Measurements from ENCODE around the gene ADAMTS12.

ADAMTS12 gene

GRCh38 chr5:33846851-33847250 lies 44.9 kb downstream of the ADAMTS12 start:
- DNase-seq (ENCODE audit: low spot score): no peak

GRCh38 chr5:33843579-33843978 lies 48.2 kb downstream of the ADAMTS12 start:
- no peak for DNase-seq (ENCODE audit: low spot score)

DNA sequence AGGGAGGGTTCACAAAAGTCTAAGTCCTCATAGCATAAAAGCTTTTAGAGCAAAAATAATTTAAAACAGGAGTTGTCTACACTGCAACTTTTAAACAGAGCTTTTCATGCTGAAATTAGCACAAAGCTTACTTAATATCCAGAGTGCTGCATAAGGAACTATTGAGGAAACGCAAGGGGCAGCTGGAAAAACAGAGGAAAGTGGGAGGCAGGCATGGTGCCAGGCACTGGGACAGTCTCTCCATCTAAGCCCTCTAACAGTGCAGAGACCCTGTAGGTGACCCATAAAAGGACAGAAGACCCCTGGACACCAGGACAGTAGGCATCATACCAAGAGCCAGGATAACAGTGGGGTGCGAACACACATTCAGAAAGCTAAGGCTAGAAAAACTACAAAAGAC lies 49.3 kb downstream of the ADAMTS12 start:
- no peak for DNase-seq (ENCODE audit: low spot score)

GRCh38 chr5:33841891-33842290 lies 49.9 kb downstream of the ADAMTS12 start:
- DNase-seq (ENCODE audit: low spot score): no peak

GRCh38 chr5:33840927-33841547 lies 50.8 kb downstream of the ADAMTS12 start:
- DNase-seq (ENCODE audit: low spot score): no peak

GRCh38 chr5:33837301-33837700 lies 54.5 kb downstream of the ADAMTS12 start:
- no peak for DNase-seq (ENCODE audit: low spot score)

DNA sequence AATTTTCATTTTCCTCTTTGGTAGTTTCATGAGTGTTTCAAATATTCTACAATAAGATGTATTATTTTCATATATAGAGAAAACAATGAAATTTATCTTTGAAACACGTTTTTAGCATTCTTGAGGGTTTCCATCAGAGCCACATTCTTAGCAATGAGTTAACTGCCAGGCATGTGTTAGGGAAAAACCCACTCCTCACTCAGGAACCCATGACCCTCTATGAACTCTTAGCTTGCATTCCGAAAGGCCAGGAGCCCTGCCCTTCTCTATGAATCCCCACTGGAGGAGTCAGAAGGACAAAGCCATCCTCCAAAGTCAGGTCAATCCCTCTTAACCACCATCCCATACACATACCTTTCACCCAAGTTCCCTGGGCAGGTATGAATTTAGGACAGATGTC lies 57.5 kb downstream of the ADAMTS12 start:
- no peak for DNase-seq (ENCODE audit: low spot score)

- DNase-seq (ENCODE audit: low spot score): no peak
Observed at GRCh38 chr5:33833237-33833575, 58.6 kb downstream of the ADAMTS12 start.

DNA sequence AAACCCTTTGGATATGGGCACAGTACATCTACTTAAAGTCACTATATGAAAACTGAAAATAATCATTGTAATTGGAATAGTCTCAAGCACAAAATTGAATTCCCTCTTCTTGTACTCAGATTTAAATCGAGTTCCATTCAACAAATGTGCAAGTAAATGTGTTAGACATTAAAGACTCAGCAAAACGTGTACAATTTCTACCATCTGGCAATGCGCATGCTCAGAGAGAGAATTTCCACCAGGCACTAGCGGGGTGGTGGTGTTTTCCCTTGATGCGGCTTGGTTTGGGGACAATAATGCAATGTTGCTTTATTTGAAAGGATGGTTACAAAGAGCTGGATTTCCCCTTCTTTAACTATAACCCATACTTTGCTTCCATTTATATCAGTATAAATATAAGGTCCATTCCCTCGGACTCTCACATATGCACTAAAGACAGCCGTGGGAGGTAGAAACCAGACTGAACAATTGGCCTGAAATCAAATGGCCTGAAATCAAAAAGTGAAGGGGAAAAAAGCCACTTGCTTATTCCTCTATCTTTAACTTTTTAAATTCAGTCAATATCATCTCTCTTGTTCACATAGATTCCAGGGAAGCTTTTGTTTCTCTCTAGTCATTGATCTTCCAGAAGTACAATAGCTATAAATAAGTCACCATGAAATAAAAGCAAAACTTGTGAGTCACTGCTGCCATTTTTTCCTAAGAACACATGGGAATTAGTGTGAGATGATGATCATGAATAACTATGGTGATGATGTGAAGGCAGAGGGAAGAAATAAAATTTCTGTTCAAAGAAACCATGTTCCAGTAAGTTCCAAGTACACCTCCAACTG lies 59.2 kb downstream of the ADAMTS12 start:
- DNase-seq (ENCODE audit: low spot score): no peak

GRCh38 chr5:33831041-33831440 lies 60.7 kb downstream of the ADAMTS12 start:
- DNase-seq (ENCODE audit: low spot score): no peak

DNA sequence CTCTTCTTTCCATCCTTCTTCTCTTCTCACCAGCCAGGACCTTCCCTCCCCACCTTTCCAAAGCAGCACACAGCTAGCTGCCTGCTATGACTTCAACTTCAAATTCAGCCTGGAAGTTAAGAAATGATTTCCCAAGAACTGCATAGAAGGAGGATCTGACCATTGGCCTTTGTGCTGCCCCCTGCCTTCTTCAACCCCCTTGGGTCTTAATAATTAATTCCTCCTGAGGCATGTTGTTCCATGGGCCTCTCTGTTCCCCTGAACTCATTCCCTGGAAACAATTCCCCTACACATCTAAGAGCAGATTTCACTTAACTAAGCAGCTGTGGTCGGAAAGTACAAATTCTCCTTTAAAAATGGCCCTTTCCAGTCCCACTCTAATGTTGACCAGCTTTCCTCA lies 62.4 kb downstream of the ADAMTS12 start:
- DNase-seq (ENCODE audit: low spot score): no peak

- no peak for DNase-seq (ENCODE audit: low spot score)
Observed at GRCh38 chr5:33828626-33829308, 63.0 kb downstream of the ADAMTS12 start.

- no peak for DNase-seq (ENCODE audit: low spot score)
Observed at GRCh38 chr5:33827885-33828284, 63.9 kb downstream of the ADAMTS12 start.

- DNase-seq (ENCODE audit: low spot score): no peak
Observed at GRCh38 chr5:33827018-33827707, 64.6 kb downstream of the ADAMTS12 start.

DNA sequence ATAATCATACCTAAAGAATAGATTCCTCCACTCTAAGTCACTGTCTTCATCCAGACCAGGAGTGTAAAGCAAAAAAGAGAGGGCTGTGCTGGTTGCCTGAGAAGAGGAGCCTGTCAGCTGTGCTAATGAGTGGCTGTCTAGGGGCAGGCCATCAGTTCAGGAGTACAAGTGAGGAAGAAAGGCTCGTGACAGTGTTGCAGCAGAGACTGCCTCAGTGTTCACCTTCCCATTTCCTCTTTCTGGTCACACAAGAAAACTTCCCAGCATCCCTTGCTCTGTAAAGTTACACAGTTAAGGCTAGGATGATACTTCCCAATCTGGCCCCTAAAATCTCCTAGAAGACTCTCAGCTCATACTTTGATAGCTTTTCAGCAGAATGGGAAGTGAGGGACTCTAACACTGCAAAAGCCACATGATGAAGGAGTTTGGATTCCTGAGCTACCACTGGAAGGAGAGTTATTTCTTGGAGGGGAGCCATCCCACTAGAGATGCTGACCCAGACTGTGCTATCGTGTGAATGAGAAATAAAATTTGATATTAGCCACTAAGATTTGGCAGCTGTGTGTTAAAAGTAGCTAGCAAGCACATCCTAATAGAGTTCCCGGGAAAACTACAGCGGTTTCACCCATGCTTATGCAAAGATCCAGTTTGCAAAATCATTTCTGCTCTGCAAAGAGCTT lies 67.1 kb downstream of the ADAMTS12 start:
- no peak for DNase-seq (ENCODE audit: low spot score)

DNA sequence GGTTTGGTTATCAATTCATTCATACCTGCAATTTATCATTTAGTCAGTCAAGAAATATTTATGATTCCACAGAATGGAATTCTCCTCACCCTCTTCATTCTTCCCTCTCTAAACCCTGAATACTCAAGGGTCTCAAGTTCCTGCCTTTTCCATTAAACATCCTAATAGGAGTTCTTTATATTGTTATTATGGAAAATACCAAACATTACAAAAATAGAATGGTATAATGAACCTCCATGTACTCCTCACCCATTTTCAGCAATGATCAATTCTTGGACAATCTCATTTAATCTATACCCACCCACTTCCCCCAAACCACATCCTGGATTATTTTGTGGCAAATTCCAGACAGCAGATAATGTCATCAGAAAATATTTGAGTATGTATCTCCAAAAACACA lies 74.5 kb downstream of the ADAMTS12 start:
- DNase-seq (ENCODE audit: low spot score): no peak

GRCh38 chr5:33816791-33817190 lies 75.0 kb downstream of the ADAMTS12 start:
- DNase-seq (ENCODE audit: low spot score): no peak

- no peak for DNase-seq (ENCODE audit: low spot score)
Observed at GRCh38 chr5:33812746-33813145, 79.0 kb downstream of the ADAMTS12 start.

DNA sequence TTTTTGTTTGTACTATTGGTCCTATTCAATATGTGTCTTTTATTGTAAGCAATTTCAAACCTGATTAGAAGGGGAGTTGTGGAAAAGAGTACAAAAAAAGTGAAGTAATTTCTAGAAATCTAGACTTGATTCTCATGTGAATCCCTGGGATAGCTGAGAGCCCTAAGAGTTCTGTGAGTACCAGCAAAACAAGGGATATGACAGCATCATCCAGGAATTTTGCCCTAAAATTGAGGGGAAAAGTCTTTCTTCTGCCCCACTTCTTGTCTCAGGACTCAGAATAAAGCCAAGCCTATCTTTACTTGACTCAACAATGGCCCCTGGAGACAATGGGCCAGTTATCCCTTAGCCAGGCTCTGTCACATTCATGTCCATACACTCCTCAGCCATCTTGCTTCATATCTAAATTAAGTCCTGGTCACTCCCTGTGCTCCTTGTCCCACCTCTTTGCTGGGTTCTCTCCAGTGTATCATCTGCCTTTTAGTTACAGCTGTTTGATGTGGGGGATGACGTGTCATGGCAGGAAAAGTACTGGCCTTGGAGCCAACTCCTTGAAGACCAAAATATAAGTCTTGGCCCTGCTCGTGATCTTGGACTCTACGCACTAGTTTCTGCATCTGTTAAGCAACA lies 81.2 kb downstream of the ADAMTS12 start:
- no peak for DNase-seq (ENCODE audit: low spot score)

DNA sequence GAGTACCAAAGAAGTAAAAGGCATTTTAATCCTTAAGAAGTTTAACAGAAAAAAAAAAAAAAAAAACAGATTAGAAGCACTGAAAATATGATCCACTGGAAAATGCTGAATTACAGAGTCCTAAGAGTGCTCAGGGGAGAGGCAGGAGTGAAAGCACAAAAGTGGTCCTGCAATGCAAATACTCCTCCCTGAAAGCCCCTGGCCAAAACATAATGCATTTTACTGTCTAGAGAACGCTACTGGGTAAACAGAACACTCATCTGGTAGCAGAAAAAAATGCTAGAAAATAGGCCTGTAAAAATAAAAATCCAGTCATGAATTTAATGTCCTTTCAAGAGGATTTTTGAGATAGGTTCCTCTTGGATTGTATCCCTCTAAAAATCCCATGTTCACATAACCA lies 81.9 kb downstream of the ADAMTS12 start:
- DNase-seq (ENCODE audit: low spot score): no peak

DNA sequence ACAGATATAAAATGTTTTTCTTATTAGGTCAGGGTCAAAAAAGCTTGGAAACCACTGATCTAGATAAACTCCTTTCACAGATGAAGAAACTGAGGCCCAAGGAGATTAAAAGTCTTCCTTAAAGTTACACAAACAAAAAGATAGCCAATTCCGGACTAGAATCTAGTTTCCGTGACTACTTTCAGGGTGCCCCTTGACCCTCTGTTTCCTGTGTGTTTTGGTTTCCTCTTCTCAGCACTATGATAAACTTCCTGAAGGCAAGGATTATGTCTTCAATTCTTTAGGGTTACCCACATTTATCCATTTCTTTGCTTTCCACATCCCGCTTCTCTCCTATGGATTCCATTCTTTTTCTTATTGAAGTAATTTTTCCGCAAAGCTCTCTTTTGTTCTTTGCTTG lies 83.1 kb downstream of the ADAMTS12 start:
- DNase-seq (ENCODE audit: low spot score): no peak

GRCh38 chr5:33807771-33808170 lies 84.0 kb downstream of the ADAMTS12 start:
- DNase-seq (ENCODE audit: low spot score): no peak

All from RKO (cell line).